GM12865 (cell line): ENCODE results near the gene PCSK2.

Source experiments
- DNase-seq: peaks from one replicate; pipeline ENCODE4 v3.0.0; 2010; ENCODE audit warnings: low read depth
- H3K4me3 ChIP-seq: 2 replicates; pipeline ENCODE4 v1.5.1; 2011; ENCODE audit warnings: mild to moderate bottlenecking, low read depth, low read length, control low read depth
- TF ChIP-seq, protein P1 (sequence below): IDR thresholded peaks from 2 replicates; pipeline ENCODE4 v1.5.1; 2011; ENCODE audit warnings: low read length, control low read depth, low read depth, inconsistent platforms; ENCODE audit not compliant: insufficient read depth; ENCODE audit errors: missing control alignments

The PCSK2 gene

DNA sequence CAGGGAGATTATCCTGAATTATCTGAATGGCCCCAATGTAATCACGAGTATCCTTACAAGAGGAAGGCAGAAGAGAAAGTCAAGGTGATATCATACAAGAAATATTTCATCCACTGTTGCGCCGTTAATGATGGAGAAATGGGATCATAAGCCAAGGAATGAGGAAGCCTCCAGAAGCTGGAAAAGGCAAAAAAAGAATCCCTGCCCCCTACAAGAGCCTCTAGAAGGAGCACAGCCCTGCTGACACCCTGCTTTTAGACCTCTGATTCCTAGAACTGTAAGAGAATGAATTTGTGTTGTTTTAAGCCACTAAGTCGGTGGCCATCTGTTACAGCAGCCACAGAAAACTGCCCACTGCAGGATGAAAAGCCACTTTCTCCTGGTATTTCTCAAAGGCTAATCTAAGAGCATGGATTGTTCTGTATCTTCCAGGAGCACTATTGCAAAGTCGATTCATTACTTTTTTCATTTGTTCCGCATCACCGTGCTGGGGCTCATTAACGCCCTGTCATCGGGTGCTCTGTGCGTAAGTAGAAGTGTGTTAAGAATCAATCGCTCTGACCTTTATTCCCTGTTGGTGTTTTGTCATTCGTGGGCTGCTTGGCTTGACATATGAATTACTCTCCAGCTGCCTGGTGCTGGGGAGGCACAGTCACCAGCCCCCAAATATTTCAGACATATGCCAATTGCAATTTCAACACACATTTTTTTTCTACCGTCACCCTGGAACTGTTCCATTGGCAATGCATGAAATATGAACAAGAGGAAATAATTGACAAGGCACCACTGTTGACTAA, 117.0 kb downstream of the PCSK2 start:
- no peak overlapping the region for H3K4me3 ChIP-seq
- DNase-seq = no peak
- TF ChIP-seq, protein P1, sequence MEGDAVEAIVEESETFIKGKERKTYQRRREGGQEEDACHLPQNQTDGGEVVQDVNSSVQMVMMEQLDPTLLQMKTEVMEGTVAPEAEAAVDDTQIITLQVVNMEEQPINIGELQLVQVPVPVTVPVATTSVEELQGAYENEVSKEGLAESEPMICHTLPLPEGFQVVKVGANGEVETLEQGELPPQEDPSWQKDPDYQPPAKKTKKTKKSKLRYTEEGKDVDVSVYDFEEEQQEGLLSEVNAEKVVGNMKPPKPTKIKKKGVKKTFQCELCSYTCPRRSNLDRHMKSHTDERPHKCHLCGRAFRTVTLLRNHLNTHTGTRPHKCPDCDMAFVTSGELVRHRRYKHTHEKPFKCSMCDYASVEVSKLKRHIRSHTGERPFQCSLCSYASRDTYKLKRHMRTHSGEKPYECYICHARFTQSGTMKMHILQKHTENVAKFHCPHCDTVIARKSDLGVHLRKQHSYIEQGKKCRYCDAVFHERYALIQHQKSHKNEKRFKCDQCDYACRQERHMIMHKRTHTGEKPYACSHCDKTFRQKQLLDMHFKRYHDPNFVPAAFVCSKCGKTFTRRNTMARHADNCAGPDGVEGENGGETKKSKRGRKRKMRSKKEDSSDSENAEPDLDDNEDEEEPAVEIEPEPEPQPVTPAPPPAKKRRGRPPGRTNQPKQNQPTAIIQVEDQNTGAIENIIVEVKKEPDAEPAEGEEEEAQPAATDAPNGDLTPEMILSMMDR = no peak

DNA sequence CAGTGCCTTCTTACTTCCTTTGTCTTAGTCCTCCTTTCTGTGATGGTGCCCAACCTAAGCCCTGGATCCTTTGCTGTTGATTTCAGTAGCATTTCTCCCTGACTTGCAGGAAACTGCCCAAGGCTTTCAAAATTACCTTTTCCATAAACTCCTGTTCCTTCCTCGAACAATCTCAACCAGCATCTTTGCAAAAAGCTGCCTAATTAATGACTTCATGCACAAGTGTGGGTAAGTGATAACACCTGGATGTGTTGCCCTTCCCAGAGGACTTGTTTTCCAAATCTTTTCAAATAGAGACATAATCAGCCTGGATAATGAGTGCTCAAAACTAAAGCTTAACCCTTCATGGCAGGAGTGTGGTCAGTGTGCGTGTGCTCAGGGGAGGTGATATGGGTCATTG, 118.0 kb downstream of the PCSK2 start:
- TF ChIP-seq, protein P1 = no peak
- H3K4me3 ChIP-seq = no peak overlapping the region
- no peak for DNase-seq

DNA sequence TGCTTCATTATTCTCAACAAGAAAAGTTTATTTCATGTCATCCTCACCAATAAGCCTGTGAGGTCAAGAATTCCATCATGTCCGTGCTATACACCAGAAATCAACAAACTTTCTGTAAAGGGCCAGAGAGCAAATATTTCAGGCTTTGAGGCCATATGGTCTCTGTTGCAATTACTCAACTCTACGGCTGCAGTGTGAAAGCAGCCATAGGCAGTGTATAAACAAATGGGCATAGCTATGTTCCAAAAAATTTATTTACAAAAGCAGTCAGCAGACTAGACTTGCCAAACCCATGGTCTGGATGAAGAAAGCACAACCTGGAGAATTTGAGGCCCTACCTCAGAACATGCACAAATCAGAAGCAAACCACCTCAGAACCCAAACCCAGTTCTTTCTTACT, 118.5 kb downstream of the PCSK2 start:
- no peak overlapping the region for H3K4me3 ChIP-seq
- no peak for DNase-seq
- TF ChIP-seq, protein P1 = no peak

DNA sequence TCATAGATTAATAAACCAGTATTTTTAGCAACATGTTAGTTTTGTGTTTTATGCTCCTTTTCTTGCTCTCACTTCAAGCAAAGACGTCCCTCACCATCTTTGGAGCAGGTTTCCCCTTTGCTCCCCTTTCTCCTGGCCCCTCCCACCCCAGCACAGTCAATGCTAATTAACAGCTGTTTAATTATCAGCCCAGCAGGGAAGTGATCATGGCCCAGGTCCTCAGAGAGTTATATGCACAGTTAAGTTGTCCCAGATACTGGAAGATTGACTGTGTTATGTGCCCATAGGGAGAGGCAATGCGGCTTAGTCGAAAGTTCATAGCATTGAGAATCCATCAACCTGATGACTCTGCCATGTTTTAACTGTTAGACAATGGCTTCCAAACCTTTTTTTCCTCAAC, 123.5 kb downstream of the PCSK2 start:
- no peak overlapping the region for H3K4me3 ChIP-seq
- TF ChIP-seq, protein P1 = no peak
- no peak for DNase-seq

DNA sequence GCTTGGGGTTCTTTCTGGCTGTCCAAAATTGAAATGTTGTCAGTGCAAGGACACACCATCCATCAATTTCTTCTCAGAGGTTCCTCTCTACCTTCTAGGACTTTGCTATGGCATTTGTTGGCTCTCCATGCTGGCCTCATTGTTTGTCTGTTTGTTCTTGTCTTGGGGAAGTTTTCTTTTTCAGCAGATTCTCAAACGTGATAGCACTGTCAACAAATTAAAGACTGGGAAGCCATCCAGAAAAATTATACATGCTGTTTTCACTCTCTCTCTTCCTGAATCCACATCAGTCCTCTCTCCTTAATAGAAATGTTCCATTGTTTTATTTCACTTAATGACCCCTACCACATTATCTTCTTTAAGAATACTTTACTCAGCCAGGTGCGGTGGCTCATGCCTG, 130.4 kb downstream of the PCSK2 start:
- TF ChIP-seq, protein P1 = no peak
- no peak overlapping the region for H3K4me3 ChIP-seq
- no peak for DNase-seq

DNA sequence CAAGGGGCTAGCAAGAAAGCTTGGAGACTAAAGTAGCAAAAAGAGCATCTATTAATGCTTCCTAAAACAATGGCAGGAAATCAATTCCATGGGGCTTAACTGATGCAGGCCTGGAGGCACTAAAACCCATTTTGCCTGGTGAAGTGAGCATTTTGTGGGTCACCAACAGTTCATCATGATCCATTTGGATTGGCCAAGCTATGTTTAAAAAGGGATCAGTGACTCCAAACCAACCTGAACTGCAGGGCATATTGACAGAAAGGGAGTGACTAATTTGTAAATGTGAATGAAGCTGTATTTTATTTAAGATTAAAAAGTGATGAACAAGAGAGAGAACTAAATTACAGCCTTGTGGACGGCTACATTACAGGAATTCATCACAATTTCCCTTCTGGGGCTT, 132.0 kb downstream of the PCSK2 start:
- no peak overlapping the region for H3K4me3 ChIP-seq
- DNase-seq = no peak
- TF ChIP-seq, protein P1 = no peak

DNA sequence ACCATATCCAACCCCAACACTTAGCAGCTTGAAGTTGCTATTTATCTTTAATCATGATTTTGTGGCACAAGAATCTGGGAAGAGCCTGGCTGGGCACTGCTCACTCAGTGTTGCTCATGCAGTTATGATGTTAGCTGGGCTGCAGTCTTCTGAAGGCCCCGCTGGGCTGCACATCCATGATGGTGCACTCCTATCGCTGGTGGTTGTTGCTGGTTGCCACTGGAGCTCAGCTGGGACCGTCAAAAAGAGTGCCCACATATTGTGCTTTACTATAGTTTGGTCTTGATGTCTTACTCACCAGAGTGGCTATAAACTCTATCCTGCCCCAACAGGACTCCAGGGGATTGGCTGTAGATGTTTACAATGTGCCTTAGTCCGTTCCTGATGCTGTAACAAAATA, 137.8 kb downstream of the PCSK2 start:
- DNase-seq = no peak
- no peak overlapping the region for H3K4me3 ChIP-seq
- TF ChIP-seq, protein P1 = no peak
